ENCODE measurements around the gene KCNAB2.

KCNAB2 gene

DNA sequence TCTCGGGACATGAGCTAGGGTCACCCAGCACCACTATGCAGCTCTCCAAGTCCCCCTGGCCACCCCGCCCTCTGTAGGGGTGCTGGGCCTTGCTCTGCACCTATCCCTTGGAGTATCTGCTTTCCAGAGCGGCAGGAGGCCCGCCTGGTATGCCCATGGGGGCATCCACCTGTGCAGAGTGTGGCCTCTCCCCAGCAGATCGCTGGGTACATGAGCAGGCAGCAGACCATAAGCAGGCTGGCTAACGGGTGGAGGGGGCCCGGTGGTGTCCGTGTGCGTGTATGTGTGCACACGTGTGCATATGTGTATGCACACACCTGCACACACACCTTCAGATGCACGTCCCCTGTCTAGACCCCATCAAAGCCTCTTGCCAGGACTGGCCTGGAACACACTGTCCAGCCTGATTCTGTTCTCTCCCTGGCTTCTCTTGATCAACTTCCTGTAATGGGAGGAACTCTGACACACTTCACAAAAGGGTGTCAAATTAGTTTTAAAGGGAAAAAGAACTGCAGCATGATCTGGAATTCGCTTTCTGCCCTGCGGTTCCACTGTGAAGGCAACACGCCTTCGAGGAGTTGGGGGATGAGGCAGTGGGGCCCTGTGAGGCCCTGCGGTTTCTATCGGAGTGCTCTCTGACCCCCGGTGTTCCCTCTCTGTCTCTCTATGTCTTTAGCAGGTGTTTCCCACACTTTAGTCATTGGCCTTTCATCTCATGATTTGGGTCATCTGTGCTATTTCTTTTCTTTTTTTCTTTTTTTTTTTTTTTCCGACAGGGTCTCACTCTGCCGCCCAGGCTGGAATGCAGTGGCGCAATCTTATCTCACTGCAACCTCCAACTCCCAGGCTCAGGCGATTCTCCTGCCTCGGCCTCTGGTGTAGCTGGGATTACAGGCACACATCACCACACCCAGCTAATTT lies 36.3 kb upstream of the KCNAB2 start:
- TF ChIP-seq, protein P1, sequence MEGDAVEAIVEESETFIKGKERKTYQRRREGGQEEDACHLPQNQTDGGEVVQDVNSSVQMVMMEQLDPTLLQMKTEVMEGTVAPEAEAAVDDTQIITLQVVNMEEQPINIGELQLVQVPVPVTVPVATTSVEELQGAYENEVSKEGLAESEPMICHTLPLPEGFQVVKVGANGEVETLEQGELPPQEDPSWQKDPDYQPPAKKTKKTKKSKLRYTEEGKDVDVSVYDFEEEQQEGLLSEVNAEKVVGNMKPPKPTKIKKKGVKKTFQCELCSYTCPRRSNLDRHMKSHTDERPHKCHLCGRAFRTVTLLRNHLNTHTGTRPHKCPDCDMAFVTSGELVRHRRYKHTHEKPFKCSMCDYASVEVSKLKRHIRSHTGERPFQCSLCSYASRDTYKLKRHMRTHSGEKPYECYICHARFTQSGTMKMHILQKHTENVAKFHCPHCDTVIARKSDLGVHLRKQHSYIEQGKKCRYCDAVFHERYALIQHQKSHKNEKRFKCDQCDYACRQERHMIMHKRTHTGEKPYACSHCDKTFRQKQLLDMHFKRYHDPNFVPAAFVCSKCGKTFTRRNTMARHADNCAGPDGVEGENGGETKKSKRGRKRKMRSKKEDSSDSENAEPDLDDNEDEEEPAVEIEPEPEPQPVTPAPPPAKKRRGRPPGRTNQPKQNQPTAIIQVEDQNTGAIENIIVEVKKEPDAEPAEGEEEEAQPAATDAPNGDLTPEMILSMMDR (IDR thresholded peaks at IDR 0.05), result no peak
- no peak overlapping the region for H3K4me3 ChIP-seq (ENCODE audit: low read depth, low read length)
- H3K4me1 ChIP-seq, result no peaks in the 10 kb centered on the region
- no peaks in the 10 kb centered on the region for H3K79me2 ChIP-seq
- H3K9me3 ChIP-seq (ENCODE audit: control insufficient read depth, low read length), result no peaks in the 10 kb centered on the region
- no peaks in the 10 kb centered on the region for H3K36me3 ChIP-seq (ENCODE audit: control insufficient read depth, insufficient read depth, low read length)
- H3K4me2 ChIP-seq (ENCODE audit: low read length), result no peak overlapping the region
- no peak overlapping the region for H3K9ac ChIP-seq
- H3K27ac ChIP-seq, result no peak overlapping the region
- no peak overlapping the region for H2AFZ ChIP-seq
- H3K27me3 ChIP-seq (ENCODE audit: control insufficient read depth, insufficient read depth, low read length), result no peaks in the 10 kb centered on the region

- no peak overlapping the region for H3K4me3 ChIP-seq (ENCODE audit: low read depth, low read length)
- TF ChIP-seq, protein P1 (IDR thresholded peaks at IDR 0.05), result no peak
- H3K79me2 ChIP-seq, result no peaks in the 10 kb centered on the region
- H3K36me3 ChIP-seq (ENCODE audit: control insufficient read depth, insufficient read depth, low read length), result no peaks in the 10 kb centered on the region
- no peaks in the 10 kb centered on the region for H3K4me1 ChIP-seq
- H3K9ac ChIP-seq, result no peak overlapping the region
- no peaks in the 10 kb centered on the region for H3K27me3 ChIP-seq (ENCODE audit: control insufficient read depth, insufficient read depth, low read length)
- no peaks in the 10 kb centered on the region for H3K9me3 ChIP-seq (ENCODE audit: control insufficient read depth, low read length)
- no peak overlapping the region for H3K4me2 ChIP-seq (ENCODE audit: low read length)
- H2AFZ ChIP-seq, result no peak overlapping the region
- H3K27ac ChIP-seq, result no peak overlapping the region
Measured at GRCh38 chr1:6010554-6010953, 35.1 kb upstream of the KCNAB2 start.

DNA sequence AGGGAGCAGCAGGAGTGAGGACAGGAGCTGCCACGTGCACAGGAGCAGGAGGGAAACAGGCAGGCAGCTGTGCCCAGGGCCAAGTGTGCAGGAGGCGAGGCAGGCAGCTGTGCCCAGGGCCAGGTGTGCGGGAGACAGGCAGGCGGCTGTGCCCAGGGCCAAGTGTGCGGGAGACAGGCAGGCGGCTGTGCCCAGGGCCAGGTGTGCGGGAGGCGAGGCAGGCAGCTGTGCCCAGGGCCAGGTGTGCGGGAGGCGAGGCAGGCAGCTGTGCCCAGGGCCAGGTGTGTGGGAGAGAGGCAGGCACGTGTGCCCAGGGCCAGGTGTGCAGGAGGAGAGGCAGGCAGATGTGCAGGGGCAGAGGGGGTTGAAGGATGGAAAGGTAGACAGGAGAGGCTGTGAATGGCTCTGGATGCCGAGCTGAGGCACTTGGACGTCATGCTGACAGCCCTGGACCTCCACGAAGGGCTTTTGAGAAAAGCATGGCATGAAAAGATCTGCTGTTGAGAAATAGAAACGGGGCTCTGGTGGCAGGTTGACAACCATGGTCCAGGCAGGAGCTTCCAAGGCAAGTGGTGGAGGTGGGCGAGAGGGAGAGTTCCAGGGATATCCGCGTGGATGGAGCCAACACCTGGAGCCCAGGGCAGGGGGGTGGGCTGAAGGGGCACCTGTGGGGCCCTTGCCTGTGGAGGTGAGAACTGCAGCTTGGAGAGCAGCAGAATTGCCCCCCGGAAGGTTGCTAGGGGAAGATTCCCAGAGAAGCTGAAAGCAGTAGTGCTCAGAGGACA lies 34.3 kb upstream of the KCNAB2 start:
- no peak overlapping the region for H3K4me2 ChIP-seq (ENCODE audit: low read length)
- H3K4me3 ChIP-seq (ENCODE audit: low read depth, low read length), result no peak overlapping the region
- H3K9me3 ChIP-seq (ENCODE audit: control insufficient read depth, low read length), result no peaks in the 10 kb centered on the region
- no peaks in the 10 kb centered on the region for H3K79me2 ChIP-seq
- no peak overlapping the region for H3K27ac ChIP-seq
- no peaks in the 10 kb centered on the region for H3K27me3 ChIP-seq (ENCODE audit: control insufficient read depth, insufficient read depth, low read length)
- no peak overlapping the region for H3K9ac ChIP-seq
- H2AFZ ChIP-seq, result no peak overlapping the region
- H3K4me1 ChIP-seq, result no peaks in the 10 kb centered on the region
- TF ChIP-seq, protein P1 (IDR thresholded peaks at IDR 0.05), result no peak
- no peaks in the 10 kb centered on the region for H3K36me3 ChIP-seq (ENCODE audit: control insufficient read depth, insufficient read depth, low read length)

DNA sequence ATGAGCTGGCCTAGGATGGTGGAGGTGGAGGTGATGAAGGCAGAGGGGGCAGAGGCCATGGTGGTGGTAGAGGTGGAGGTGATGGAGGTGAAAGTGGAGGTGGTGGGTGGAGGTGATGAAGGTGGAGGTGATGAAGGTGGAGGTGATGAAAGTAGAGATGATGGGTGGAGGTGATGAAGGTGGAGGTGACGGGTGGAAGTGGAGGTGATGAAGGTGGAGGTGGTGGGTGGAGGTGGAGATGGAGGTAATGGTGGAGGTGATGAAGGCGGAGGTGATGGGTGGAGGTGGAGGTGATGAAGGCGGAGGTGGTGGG lies 33.8 kb upstream of the KCNAB2 start:
- H3K9me3 ChIP-seq (ENCODE audit: control insufficient read depth, low read length), result no peaks in the 10 kb centered on the region
- H3K27ac ChIP-seq, result no peak overlapping the region
- H3K36me3 ChIP-seq (ENCODE audit: control insufficient read depth, insufficient read depth, low read length), result no peaks in the 10 kb centered on the region
- no peak overlapping the region for H3K4me2 ChIP-seq (ENCODE audit: low read length)
- no peaks in the 10 kb centered on the region for H3K79me2 ChIP-seq
- H3K4me3 ChIP-seq (ENCODE audit: low read depth, low read length), result no peak overlapping the region
- no peaks in the 10 kb centered on the region for H3K4me1 ChIP-seq
- no peak overlapping the region for H2AFZ ChIP-seq
- TF ChIP-seq, protein P1 (IDR thresholded peaks at IDR 0.05), result no peak
- no peak overlapping the region for H3K9ac ChIP-seq
- no peaks in the 10 kb centered on the region for H3K27me3 ChIP-seq (ENCODE audit: control insufficient read depth, insufficient read depth, low read length)

All from parathyroid adenoma (tissue), 2 donors.